Measurements from ENCODE around the gene ANO8.

ANO8 gene

DNA sequence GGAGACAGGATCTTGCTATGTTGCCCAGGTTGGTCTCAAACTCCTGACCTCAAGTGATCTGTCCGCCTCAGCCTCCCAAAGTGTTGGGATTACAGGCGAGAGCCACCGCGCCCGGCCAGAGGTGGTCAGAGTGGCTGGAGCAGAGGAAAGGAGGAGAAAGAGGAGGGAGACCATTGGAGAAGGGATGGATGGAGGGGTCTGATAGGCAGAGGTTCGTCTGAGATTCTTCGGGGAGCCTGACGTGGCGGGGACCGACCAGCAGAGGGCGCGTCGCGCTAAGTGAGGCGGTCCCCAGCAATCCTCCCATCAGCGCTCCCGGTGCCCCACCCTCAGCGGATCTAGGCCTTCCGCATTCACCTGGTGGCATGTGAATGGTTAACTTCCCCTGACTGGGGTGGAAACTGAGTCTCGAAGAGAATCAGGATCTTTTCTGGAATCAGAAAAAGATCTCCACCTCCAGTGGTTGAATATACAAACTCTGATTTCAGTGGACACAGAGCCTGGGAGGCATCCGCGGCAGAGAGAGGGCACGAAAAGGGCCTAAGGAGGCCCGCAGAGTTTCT, 11.5 kb upstream of the ANO8 start:
- no peak for DNase-seq (ENCODE audit: low read depth)

DNA sequence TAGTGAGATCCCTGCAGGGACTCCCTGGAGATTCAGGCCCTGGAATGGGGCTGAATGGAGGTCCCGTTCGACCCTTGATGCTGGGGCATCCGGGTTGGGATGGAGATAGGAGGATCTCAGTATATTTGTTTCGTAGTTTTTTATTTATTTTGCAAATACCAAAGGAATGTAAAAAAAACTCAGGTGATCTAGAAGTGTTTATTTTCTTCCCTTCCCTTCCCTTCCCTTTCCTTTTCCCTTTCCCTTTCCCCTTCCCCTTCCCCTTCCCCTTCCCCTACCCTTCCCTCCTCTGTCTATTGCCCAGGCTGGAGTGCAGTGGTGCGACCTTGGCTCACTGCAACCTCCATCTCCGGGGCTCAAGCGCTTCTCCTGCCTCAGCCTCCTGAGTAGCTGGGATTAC, 7.2 kb upstream of the ANO8 start:
- DNase-seq (ENCODE audit: low read depth), result no peak

DNA sequence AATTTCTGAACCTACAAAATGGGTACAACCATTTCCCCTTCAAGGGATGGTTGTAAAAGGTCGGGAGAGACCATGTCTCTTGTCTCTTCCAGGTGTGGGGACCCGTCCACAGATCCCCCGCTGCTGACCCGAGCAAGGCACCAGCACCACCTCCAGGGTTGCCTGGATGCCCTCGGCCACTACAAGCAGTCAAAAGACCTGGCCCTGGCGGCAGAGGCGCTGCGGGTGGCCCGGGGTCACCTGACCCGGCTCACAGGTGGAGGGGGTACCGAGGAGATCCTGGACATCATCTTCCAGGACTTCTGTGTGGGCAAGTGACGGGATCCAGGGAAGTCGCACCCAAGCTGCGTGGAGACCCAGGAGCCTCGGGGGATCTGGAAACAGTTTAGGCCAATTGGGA, 6.7 kb upstream of the ANO8 start:
- DNase-seq (ENCODE audit: low read depth), result no peak

DNA sequence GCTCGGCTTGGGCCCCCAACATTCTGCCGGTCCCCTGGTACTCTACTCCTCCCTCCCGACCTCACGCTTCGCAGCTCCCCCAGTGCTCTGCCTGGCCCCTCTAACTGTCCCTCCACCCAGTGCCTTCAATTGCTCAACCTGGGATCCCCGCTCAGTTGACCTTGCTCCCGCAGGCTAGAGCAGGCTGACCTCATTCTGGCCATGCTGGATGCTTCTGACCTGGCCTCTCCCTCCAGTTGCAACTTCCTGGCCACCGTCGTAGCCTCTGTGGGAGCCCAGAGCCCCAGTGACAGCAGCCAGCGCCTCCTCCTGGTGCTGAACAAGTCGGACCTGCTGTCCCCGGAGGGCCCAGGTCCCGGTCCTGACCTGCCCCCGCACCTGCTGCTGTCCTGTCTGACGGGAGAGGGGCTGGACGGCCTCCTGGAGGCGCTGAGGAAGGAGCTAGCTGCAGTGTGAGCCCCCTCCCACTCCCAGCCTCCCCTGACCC, 6.3 kb upstream of the ANO8 start:
- DNase-seq (ENCODE audit: low read depth), result no peak

DNA sequence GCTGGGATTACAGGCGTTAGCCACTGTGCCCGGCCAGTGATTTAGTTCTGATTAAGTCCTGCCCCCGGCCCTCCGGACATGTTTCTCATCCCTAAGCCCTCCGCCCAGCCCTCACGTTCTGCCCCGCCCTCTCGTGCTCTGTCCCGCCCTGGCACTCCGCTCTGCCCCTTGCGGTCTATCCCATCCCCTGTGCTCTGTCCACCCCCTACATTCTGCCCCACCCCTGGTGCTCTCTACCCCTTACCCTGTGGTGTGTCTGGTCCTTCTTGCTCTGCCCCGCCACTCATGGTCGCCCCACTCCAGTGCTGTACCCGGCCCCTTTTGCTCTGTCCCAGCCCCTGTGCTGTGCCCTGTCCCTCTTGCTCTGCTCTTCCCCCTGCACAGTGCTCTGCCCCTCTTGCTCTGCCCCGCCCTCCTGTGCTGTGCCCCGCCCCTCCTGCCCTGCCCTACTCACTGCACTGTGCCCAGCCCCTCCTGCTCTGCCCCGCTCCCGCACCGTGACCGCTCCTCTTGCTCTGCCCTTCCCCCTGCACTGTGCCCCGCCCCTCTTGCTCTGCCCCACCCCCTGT, 5.7 kb upstream of the ANO8 start:
- DNase-seq (ENCODE audit: low read depth), result no peak

DNA sequence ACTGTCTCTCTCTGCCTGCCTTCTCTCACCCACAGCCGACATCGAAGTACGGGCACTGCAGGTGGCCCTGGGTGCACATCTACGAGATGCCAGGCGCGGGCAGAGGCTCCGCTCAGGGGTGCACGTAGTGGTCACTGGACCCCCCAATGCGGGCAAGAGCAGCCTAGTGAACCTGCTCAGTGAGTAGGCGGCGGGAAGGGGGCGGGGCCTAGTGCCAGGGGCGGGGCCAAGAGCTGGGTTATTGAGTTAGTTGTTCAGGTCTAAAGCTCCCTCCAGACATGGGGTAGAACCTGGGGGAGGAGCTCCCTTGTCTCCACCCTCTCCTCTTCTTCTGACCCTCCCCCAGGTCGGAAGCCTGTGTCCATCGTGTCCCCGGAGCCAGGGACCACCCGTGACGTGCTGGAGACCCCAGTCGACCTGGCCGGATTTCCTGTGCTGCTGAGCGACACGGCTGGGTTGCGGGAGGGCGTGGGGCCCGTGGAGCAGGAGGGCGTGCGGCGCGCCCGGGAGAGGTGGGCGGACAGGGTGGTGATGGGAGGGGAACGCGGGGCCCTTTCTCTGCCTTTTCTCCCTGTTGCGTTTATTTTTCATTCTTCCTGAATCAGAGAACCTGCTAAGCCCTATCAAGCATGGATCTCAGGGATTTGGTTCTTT, 4.6 kb upstream of the ANO8 start:
- DNase-seq (ENCODE audit: low read depth), result no peak

DNA sequence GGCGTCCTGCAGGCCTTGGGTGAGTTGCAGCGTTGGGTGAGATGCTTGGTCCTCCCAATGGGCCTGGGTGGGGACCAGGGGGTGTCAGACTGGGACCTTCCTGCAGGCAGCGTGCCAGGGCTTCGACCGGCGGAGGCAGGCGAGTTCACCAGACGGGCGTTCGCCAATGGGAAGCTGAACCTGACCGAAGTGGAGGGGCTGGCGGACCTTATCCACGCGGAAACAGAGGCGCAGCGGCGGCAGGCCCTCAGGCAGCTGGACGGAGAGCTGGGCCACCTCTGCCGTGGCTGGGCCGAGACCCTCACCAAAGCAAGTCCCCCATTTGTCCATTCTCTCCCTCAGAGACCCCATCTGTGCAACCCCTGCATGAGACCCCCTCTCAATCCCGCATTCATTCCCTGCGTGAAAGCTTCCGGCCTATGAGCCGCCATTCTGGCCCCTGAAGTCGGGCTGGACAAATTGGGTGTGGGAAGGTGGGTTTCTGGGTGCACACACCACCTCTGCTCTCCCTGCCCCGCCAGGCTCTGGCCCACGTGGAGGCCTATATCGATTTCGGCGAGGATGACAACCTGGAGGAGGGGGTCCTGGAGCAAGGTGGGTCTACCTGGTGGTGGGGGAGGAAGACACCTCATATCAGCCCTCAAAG, 3.9 kb upstream of the ANO8 start:
- DNase-seq (ENCODE audit: low read depth), result no peak

DNA sequence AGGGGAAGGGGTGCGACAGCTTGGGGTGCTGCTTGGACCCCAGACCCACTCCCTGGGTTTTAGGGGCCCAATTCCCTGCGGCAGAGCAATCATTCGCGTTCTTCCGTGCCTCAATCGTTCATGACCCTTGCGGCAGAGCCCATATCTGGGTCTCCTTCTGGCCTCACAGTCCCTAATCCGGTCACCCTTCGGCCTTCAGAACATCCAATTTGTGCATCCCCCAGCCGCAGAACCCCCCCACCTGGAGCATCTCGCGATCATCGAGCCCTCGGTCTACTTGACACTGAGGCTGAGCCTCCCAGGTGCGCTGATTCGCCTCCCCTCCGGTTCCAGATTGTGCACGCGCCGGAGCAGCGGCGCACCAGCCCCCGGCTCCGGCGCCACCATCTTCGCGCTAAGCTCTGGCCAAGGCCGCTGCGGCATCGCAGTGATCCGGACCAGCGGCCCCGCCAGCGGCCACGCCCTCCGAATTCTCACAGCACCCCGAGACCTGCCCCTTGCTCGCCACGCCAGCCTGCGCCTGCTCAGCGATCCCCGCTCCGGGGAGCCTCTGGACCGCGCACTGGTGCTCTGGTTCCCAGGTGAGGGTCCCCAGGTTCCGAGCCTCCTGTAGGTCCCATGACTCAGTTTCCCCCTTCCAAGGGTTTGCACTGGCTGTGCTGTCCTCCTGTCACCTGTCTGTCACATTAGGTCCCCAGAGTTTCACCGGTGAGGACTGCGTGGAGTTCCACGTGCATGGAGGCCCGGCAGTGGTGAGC, 3.2 kb upstream of the ANO8 start:
- DNase-seq (ENCODE audit: low read depth), result no peak

DNA sequence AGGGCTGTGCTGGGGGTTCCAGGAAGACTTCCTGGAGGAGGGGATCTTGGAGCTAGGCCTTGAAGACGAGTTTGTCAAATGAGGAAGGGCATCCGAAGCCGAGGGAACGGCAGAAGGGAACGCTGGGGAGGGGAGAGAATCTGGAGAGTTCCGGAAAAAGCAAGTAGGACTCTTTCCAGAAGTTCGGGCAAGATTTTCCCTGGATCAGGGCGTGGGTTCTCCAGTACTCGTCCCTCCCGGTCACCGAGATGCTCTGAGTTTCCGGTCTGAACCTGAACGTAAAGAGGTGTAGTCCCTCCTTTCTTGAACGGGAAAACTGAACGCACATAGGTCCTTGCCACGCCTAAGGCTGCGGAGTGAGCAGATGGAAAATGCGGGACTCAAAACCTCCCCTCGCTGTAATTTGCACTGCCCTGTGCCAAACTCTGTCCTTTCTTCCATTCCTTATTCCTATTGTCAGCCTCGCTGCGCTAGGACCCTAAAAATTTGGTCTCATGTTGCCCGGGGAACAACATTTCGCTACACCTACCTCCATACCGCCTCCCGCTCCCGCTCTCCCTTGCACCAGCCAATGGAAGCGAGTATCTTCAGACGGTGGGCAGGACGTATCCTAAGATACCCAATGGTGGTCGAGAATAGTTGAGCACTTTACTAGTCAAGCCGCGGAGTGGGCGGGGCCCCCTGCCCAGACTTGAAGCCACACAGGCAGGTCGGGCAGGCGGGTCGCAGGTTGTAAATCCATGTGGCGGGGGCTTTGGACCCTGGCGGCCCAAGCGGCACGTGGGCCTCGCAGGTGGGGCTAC, 2.4 kb upstream of the ANO8 start, which contains the start of gene GTPBP3:
TSS of gene GTPBP3 (plus strand) at position 682 of the 803 bp plus-strand sequence. CDS start at position 741, 59 bp downstream.
- DNase-seq (ENCODE audit: low read depth), result peak; percentile 90

DNA sequence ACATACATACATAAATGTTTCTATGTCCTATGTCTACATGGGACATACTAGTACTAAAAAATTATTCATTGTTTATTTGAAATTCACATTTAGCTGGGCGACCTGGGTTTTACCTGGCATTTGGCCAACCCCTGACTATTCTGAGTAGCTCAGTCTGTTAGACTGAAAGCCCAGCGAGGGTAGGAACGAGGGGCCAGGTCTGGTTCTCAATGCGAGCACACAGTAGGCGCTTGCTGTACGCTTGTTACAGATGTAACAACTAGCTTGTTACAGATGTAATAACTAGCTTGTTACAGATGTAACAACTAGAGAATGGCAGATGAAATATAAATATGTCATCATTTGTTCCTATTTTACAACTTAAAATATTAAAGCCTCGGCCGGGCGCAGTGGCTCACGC, 920 bp upstream of the ANO8 start:
- no peak for DNase-seq (ENCODE audit: low read depth)

DNA sequence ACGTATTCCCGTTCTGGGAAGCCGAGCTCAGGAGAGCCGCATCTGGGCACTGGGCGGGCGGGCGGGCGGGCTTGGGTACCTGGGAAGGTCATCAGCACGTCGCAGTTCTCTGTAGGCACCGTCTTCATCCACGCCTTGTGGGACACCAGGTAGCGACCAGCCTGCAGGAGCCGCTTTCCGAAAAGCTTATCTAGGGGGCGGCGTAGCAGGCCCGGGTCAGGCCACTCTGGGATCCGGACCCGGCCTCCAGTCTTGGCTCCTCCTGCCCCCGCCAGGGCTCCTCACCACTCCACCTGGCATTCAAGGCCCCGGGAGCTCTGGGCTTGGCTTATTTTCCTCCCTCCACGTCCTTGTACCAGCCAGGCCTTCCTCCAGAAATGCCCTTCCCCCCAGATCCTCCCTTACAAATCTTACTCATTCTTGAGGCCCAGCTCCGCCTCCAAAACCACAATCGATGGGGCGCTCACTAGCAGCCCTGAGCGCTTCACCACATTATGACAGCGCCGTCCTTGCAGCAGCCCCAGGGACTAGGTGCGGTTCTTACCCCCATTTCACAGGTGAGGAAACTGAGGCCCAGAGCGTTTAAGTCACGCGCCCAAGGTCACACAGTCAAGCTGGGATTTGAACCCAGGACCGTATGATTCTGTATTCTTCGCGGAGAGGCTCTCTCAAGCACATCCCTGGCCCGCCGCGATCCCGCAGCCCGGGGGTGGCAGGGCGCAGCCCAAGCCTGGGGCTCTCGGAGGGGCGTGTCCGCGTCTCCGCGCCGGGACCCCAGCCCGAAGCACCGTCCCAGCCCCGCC, 843 bp downstream of the ANO8 start:
- peak; percentile 60 for DNase-seq (ENCODE audit: low read depth)

DNA sequence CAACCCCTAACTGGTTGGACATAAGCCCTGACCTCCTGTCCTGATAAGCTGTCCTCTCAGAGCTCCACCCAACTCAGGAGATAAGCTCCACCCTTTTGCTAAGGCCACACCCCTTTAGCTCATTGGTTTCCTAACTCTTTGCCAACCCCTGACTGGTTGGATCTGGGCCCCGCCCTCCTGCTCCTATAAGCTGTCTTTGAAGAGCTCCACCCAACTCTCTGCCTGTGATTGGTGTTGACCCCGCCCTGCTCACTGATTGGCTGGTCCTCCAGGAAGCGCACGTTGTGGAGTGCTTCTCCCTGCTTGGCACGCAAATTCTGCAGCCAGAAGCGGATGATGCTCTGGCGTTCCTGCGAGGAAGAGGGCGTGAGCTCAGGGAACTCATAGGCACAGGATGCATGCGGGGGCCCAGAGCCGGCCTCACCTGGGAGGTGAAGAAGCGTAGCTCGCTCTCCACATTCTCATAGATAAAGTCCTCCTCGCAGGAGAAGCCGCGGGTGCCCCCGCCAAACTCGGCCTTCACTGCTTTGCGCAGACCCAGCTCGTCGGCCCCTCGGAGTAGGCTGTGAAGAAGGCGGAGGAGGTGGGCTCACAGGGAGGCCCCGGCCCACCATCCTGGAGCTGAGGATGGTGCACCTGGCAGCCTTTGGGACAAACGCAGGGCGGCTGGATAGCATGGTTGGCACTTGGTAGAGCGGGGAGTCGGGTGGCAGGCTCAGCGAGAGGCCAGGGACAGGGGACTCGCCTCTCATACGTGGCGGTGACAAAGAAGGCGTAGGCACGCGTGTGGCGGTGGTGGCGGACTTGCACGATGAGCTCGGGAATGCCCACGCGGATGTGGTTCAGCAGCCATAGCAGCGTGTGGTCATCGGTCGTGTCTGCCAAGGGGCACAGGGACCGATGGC, 1.7 kb downstream of the ANO8 start:
- DNase-seq (ENCODE audit: low read depth), result no peak

DNA sequence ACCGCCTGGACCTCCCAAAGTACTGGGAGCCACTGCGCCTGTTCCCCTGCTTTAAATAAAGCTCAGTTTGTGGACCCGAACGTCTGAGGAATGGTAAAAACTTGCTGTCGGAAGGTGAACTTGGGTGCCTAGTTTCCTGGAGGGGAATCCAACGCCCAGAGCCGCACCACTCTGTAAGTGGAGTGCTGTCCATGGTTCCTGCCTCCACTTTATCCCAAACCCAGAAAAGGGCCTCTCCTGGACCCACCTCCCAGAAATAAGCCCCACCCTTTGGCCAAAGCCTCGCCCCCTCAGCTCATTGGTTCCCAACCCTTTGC, 2.3 kb downstream of the ANO8 start:
- no peak for DNase-seq (ENCODE audit: low read depth)

DNA sequence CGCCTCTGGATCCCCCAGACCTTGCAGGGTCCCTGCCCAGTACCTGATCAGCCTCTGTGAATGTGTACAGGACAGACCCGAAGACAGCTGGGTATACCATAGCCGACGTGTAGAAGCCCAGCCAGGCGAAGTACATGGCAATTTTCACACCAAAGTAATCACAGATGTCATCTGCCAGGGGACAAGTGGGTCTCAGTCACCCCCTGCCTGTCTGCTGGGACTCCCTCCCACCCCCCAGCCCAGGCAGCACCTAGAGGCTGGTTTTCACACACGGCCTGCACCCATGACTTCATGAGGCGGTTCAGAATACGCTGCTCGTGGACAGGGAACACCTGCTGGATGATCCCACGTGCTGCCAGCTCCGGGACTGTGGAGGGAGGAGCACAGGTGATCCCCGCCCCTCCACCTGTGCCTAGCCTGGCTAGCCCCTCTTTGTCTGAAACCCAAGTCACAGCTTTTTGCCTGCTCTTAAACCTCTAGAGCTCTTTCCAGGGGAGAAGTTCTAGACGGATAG, 3.6 kb downstream of the ANO8 start:
- DNase-seq (ENCODE audit: low read depth), result no peak

DNA sequence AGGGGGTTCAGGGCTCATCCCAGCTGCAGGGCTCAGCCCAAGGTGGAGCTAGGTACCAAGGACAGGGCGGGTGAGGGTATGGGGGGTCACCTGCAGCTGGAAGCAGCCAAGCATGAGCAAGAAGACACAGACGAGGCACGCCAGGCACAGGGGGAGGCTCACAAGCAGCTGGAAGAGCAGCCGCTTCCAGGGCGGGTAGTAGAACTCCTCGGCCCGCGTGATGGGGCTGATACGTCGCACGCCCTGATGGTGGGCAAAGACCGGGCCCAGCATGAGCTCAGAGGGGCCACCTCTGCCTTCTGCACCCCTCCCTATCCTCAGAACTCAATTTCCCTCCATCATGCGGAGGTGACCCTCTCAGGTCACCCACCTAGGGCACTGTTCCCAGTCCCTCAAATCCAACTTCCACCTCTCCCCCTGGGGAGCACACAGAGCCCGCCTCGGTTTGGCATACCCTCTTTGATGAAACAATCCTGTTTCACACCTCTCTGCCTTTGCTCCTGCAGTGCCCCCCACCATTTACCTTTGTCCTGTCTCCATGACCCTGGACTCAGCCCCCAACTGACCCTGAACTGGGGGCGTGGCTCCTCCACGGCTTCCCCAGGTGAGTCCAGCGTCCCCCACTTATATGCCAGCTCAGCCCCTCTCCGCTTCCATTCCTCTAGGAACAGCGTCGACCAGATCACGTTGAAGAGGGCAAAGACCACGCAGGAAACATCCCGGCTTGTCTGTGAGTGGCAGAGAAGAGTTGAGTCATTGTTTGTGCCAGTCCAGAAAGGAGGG, 4.2 kb downstream of the ANO8 start:
- no peak for DNase-seq (ENCODE audit: low read depth)

DNA sequence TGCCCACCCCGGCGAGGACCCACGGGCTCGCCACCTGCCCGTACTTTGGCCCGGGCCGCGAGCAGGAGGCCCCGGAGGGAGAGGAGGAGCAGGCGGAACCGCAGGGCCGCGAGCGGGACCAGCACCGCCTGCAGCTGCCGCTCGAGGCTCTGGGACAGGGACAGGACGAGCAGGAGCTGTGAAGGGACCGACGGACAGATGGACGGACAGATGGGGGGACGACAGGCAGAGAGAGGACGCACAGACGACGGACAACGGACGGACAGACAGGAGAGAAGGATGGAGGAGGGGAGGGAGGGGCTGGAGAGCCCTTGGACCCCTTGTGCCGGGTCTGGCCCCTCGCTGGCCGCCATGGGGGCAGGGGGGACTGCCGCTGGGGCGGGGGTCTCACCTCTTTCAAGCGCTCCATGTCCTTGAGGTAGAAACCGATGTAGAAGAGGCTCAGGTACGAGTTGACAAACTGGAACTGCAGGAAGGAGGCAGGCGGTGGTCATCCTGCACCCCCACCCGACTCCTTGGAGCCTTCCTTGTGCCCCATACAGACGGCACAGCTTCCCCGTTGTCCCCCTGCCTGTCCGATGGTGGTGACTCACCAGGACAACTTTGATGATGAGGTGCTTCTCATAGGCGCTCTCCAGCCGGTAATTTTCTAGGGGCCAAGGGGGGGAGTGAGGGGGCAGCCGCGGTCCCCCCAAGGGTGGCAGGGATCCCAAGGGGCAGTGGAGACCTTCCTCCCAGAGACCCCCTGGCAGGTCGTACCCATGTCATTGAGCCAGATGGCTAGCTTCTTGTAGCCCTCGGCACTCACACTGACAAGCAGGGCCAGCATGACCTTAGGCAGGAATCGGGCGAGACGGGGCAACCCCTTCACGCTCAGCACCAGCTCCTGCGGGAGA, 5.0 kb downstream of the ANO8 start:
- DNase-seq (ENCODE audit: low read depth), result no peak

DNA sequence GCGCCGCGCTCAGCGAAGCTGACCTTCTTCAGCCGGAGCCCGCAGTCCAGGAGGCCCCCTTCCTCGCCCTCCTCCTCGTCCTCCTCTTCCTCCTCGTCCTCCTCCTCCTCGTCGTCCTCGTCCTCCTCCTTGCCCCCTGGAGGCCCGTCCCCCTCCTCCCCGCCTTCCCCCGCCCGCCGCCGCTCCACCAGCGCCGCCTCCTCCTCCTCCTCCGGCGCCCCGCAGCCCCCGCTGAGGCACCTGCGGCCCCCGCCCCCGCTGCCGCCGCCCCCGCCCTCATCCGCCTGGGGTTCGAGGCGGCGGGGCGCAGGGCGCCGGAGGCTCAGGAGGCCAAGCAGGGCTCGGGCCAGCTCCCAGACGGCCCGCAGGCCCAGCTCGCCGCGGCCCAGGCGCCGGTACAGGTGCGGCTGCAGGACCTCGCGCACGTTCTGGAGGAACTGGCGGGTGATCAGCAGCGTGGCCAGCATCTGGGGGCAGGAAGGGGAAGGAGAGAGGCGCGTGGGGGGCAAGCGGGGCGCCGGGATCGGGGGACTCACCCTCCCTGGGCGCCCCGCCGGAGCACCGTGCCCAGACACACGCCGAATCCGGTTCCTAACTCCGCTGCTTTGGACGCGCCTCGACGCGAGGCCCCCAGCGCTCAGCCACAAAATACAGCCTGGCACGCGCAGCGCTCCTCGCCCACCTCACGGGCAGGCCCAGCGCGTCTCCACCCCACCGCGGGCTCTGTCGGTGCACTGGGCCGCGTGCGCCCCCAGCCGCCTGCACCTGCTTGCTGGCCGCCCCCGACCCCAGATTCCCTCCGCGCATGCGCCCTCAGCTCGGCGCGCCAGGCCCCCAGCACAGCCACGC, 5.9 kb downstream of the ANO8 start:
- peak; percentile 33 for DNase-seq (ENCODE audit: low read depth)

Data from stimulated activated CD8-positive, alpha-beta memory T cell treated with anti-CD3 and anti-CD28 coated beads, Interleukin-12 subunit alpha, Interleukin-12 subunit beta, amount 100 ng/mL, for 4 hours (primary cell).